Fibroblast of the aortic adventitia (primary cell): ENCODE measurements around the gene FGF16. TPM values are rescaled to one million over a fixed set of nuclear protein-coding genes. Genes with fewer than 3 reads are reported as not detected.
A peak's percentile ranks its signal among the peaks of the same experiment; 100 is the strongest.

Experiments used
- DNase-seq: peaks from one replicate; pipeline ENCODE4 v3.0.0-alpha.2; 2010; ENCODE audit warnings: low read depth
- H3K4me3 ChIP-seq: 2 replicates; pipeline ENCODE4 v1.5.1; 2011; ENCODE audit warnings: low read depth, mild to moderate bottlenecking, control low read depth, low read length, moderate library complexity
- CTCF ChIP-seq: IDR thresholded peaks from 2 replicates; pipeline ENCODE4 v1.5.1; 2011; ENCODE audit warnings: mild to moderate bottlenecking, low read length, control low read depth, inconsistent platforms; ENCODE audit not compliant: insufficient read depth
- total RNA-seq: library from RNA; depleted of rRNA; stranded (reverse); fragments of >200 nt; gene quantifications from 2 replicates; pipeline ENCODE4 v1.2.3, GENCODE V29; 2012; ENCODE audit warnings: low replicate concordance

Gene FGF16
- total RNA-seq, 1 donor = 5.9 TPM

- no peak for TF ChIP-seq CTCF
- no peak overlapping the region for H3K4me3 ChIP-seq
- no peak for DNase-seq
These were observed 10.9 kb upstream of the FGF16 start for GRCh38 chrX:77436271-77436670.

- DNase-seq = peak; percentile 70
- no peak for TF ChIP-seq CTCF
- no peak overlapping the region for H3K4me3 ChIP-seq
These were observed 10.5 kb upstream of the FGF16 start for GRCh38 chrX:77436682-77437081.

GRCh38 chrX:77440330-77440729 is 6.9 kb upstream of the FGF16 start:
- no peak for TF ChIP-seq CTCF
- no peak overlapping the region for H3K4me3 ChIP-seq
- no peak for DNase-seq

GRCh38 chrX:77441033-77441432 is 6.2 kb upstream of the FGF16 start:
- no peak overlapping the region for H3K4me3 ChIP-seq
- no peak for DNase-seq
- no peak for TF ChIP-seq CTCF

GRCh38 chrX:77441479-77441878 is 5.7 kb upstream of the FGF16 start:
- H3K4me3 ChIP-seq = no peak overlapping the region
- DNase-seq = no peak
- no peak for TF ChIP-seq CTCF

- no peak overlapping the region for H3K4me3 ChIP-seq
- no peak for TF ChIP-seq CTCF
- DNase-seq = peak; percentile 90
These were observed 4.5 kb upstream of the FGF16 start for GRCh38 chrX:77442728-77443127.

- no peak for TF ChIP-seq CTCF
- no peak overlapping the region for H3K4me3 ChIP-seq
- DNase-seq = no peak
These were observed 3.1 kb upstream of the FGF16 start for GRCh38 chrX:77444075-77444474.
